ENCODE measurements around the gene GNAO1.

Gene GNAO1

GRCh38 chr16:56328276-56329022 lies 137.2 kb downstream of the GNAO1 start:
- Histone ChIP-seq H3K4me3 (no peak overlapping the region), H3K4me1 (no peaks in the 10 kb centered on the region), H3K9me3 (no peaks in the 10 kb centered on the region), H3K27me3 (ENCODE audit: low read depth) (no peaks in the 10 kb centered on the region), H3K36me3 (replicated peaks) (no peaks in the 10 kb centered on the region)
- in situ Hi-C loops (cut with MboI; ENCODE audit: low sequenced_read_pairs), result no loop called here
- DNase-seq (ENCODE audit: low spot score in 2 of 2), result no peak

DNA sequence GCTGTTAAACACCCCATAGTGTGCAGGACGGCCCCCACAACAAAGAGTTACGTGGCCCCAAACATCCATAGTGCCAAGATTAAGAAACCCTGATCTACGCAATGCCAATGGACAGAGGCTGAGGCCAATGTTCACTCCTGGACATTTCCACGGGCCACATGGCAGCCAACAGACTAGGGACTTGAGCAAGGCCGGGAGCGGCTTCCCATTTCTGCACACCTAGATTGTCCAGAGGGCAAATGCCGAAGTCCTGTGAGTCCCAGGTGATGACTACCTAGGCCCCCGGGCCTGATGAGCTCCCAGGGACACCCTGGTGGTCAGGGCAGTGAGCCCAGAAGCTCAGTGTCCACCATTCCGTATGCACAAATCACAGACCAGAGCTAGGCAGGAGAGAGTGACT lies 138.6 kb downstream of the GNAO1 start:
- H3K4me1 ChIP-seq, result no peaks in the 10 kb centered on the region
- no peaks in the 10 kb centered on the region for H3K36me3 ChIP-seq (replicated peaks)
- no peak for DNase-seq (ENCODE audit: low spot score in 2 of 2)
- no peaks in the 10 kb centered on the region for H3K27me3 ChIP-seq (ENCODE audit: low read depth)
- no peaks in the 10 kb centered on the region for H3K9me3 ChIP-seq
- in situ Hi-C loops (cut with MboI; ENCODE audit: low sequenced_read_pairs), result no loop called here
- no peak overlapping the region for H3K4me3 ChIP-seq

DNA sequence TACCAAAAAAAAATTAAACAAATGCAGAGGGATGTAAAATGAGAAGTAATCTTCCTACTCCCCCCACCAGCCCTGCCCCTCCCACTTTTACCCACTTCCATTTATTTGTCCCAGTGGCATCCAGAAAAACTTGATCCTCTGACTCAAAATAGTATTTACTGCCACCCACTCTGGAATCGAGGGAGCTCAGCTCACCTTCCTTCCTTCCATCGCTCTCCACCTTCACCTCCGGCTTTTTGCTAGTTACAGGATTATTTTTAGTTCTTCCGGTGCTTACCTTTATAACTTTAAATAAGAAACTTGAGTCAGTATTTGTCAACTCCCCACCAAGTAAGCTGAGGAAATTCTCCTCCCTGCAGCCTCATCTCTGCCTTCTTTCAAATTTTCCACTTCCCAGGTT lies 139.2 kb downstream of the GNAO1 start:
- H3K9me3 ChIP-seq, result no peaks in the 10 kb centered on the region
- no peak overlapping the region for H3K4me3 ChIP-seq
- H3K27me3 ChIP-seq (ENCODE audit: low read depth), result no peaks in the 10 kb centered on the region
- H3K4me1 ChIP-seq, result no peaks in the 10 kb centered on the region
- in situ Hi-C loops (cut with MboI; ENCODE audit: low sequenced_read_pairs), result no loop called here
- no peaks in the 10 kb centered on the region for H3K36me3 ChIP-seq (replicated peaks)
- DNase-seq (ENCODE audit: low spot score in 2 of 2), result no peak

- H3K9me3 ChIP-seq, result no peaks in the 10 kb centered on the region
- H3K36me3 ChIP-seq (replicated peaks), result no peaks in the 10 kb centered on the region
- H3K27me3 ChIP-seq (ENCODE audit: low read depth), result no peaks in the 10 kb centered on the region
- no peak for DNase-seq (ENCODE audit: low spot score in 2 of 2)
- in situ Hi-C loops (cut with MboI; ENCODE audit: low sequenced_read_pairs), result no loop called here
- H3K4me3 ChIP-seq, result no peak overlapping the region
- no peaks in the 10 kb centered on the region for H3K4me1 ChIP-seq
These were observed 140.1 kb downstream of the GNAO1 start for GRCh38 chr16:56331399-56331798.

GRCh38 chr16:56331915-56332314 lies 140.6 kb downstream of the GNAO1 start:
- in situ Hi-C loops (cut with MboI; ENCODE audit: low sequenced_read_pairs), result no loop called here
- no peaks in the 10 kb centered on the region for H3K36me3 ChIP-seq (replicated peaks)

DNA sequence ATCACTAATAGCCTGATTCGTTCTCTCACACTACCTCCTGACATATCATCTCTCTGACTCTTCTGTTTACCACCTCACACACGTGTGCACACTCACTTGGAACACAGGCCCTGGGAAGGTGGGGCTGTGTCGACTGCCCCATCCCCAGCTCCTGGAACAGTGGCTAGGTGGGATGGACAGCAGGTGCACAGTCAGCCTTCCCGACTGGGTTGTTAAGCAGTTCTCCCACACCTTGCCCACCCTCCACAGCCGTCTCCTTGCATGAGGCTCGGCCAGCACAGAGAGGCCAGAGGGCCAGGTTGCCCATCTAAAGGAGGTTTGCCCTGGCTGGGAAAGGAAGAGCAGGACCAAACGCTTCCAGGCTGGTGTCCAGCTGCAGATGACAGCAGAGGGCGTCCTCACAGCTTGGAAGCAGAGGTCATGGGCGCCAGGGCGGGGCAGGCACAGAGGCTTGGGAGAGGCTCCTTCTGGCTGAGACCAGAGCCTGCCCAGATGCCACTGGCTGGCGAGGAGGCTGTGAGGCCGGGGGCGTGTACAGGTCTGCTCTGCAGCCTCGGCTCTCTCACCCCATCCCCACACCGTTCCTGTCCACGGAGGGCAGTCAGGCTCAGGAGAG lies 141.3 kb downstream of the GNAO1 start:
- no peaks in the 10 kb centered on the region for H3K4me1 ChIP-seq
- DNase-seq (ENCODE audit: low spot score in 2 of 2), result peak in 1 of 2 experiments; percentile 68
- no peaks in the 10 kb centered on the region for H3K36me3 ChIP-seq (replicated peaks)

More at GRCh38 chr16:56331915-56332314, 140.6 kb downstream of the GNAO1 start:
- no peak overlapping the region for H3K4me3 ChIP-seq
- H3K9me3 ChIP-seq, result no peaks in the 10 kb centered on the region
- no peak for DNase-seq (ENCODE audit: low spot score in 2 of 2)
- H3K27me3 ChIP-seq (ENCODE audit: low read depth), result no peaks in the 10 kb centered on the region
- H3K4me1 ChIP-seq, result no peaks in the 10 kb centered on the region

DNA sequence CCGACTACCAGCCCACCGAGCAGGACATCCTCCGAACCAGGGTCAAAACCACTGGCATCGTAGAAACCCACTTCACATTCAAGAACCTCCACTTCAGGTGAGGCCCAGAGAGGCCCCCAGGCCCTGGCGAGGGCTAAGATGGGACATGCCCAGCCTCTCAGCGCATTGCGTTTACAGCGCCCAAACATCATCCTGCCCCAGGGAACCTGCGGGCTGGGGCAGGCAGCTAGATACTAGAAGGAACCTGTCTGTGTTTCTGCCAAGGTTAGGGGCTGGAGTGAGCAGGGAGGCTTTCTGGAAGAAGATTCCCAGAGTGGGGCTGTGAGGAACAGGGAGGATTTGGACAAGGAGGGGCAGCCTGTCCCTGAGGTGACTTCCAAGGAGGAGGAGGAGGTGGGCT lies 143.5 kb downstream of the GNAO1 start:
- in situ Hi-C loops (cut with MboI; ENCODE audit: low sequenced_read_pairs), result no loop called here
- Histone ChIP-seq H3K4me1 (no peaks in the 10 kb centered on the region), H3K27me3 (ENCODE audit: low read depth) (no peaks in the 10 kb centered on the region), H3K36me3 (replicated peaks) (no peaks in the 10 kb centered on the region), H3K4me3 (no peak overlapping the region), H3K9me3 (no peaks in the 10 kb centered on the region)
- DNase-seq (ENCODE audit: low spot score in 2 of 2), result no peak

More for the DNA sequence above, 141.3 kb downstream of the GNAO1 start:
- H3K4me3 ChIP-seq, result no peak overlapping the region
- in situ Hi-C loops (cut with MboI; ENCODE audit: low sequenced_read_pairs), result no loop called here
- H3K27me3 ChIP-seq (ENCODE audit: low read depth), result no peaks in the 10 kb centered on the region
- H3K9me3 ChIP-seq, result no peaks in the 10 kb centered on the region

DNA sequence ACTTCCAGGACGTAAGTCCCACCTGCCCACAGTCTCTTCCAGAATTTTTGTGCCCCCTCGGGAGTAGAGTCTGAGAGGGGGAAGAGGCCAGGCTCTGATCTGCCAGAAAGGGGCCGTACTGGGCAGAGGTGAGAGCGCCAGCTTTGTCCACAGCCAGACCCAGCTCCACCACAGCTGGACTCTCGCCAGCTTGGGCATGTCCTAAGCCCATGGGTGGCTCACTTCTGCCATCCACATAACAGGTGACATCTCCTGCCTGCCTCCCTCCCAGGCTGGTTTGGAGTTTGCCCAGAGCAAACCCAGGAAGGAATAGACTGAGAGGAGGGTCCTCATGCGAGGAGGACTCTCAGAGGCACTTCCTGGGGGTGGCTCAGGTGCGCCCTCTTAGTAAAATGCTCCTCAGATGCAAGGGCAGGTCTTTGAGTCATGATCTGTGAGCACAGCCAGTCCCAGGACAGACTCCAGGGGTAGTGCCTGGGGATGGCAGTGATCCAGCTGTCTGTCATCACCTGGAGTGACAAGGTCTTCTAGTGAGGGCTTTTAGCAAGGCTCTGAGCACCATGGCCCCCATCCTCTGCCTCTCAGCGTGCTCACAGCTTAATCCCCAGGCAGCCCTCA lies 144.9 kb downstream of the GNAO1 start:
- peak in 1 of 2 experiments; percentile 28 for DNase-seq (ENCODE audit: low spot score in 2 of 2)
- in situ Hi-C loops (cut with MboI; ENCODE audit: low sequenced_read_pairs), result no loop called here
- Histone ChIP-seq H3K36me3 (replicated peaks) (no peaks in the 10 kb centered on the region), H3K9me3 (no peaks in the 10 kb centered on the region), H3K4me1 (no peaks in the 10 kb centered on the region), H3K27me3 (ENCODE audit: low read depth) (no peaks in the 10 kb centered on the region), H3K4me3 (no peak overlapping the region)

DNA sequence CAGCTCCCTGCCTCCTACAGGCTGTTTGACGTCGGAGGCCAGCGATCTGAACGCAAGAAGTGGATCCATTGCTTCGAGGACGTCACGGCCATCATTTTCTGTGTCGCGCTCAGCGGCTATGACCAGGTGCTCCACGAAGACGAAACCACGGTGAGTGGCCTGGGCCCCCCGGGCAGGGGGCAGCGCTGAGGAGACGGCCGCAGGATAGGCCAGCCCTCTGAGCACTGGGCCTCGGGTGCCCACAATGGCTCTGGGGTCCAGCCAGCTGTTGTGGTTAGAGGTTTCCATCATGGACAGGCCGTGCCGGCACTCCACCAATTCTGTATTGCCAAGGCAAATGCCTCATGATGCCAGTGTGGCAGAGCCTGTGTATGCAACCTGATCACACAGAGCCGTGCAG lies 145.4 kb downstream of the GNAO1 start:
- no peak for DNase-seq (ENCODE audit: low spot score in 2 of 2)
- H3K27me3 ChIP-seq (ENCODE audit: low read depth), result no peaks in the 10 kb centered on the region
- in situ Hi-C loops (cut with MboI; ENCODE audit: low sequenced_read_pairs), result no loop called here
- H3K4me3 ChIP-seq, result no peak overlapping the region
- no peaks in the 10 kb centered on the region for H3K9me3 ChIP-seq
- no peaks in the 10 kb centered on the region for H3K4me1 ChIP-seq
- H3K36me3 ChIP-seq (replicated peaks), result no peaks in the 10 kb centered on the region

DNA sequence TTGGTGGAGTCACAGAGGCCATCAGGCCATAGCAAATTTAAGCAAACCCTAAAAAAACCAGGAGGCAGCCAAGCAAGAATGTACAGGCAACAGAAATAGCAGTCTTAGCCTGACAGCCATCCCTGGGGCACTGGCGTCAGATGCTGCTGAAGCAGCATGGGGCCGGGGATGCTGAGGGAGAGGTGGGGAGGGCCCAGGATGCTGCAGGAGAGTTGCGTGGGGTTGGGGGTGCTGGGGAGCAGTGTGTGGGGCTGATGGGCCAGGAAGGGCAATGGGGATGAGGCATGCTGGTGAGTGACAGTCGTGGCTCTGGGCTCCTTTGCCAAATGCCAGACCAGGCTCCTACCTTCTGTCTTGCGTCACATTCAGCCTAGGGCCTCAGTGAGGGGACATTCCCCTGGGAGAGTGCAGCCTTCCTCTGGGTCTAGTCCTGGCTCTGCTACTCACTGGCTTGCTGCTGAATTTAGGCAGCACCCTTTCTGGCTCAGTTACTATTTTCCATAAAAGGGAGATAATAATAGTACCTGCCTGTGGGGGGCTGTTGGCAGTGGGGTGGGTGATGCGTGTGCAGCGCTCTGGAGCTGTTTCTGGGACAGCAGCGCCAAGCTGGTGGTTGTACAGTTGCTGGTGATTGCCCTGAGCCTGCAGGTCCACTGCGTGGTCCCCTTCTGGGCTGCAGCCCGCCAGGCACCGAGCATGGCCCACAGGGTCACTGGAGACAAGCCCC lies 146.0 kb downstream of the GNAO1 start:
- Histone ChIP-seq H3K27me3 (ENCODE audit: low read depth) (no peaks in the 10 kb centered on the region), H3K36me3 (replicated peaks) (no peaks in the 10 kb centered on the region), H3K4me1 (no peaks in the 10 kb centered on the region), H3K4me3 (no peak overlapping the region), H3K9me3 (no peaks in the 10 kb centered on the region)
- in situ Hi-C loops (cut with MboI; ENCODE audit: low sequenced_read_pairs), result no loop called here
- DNase-seq (ENCODE audit: low spot score in 2 of 2), result no peak

- no peaks in the 10 kb centered on the region for H3K36me3 ChIP-seq (replicated peaks)
- DNase-seq (ENCODE audit: low spot score in 2 of 2), result no peak
- H3K27me3 ChIP-seq (ENCODE audit: low read depth), result no peaks in the 10 kb centered on the region
- H3K4me3 ChIP-seq, result no peak overlapping the region
- no peaks in the 10 kb centered on the region for H3K4me1 ChIP-seq
- H3K9me3 ChIP-seq, result no peaks in the 10 kb centered on the region
- in situ Hi-C loops (cut with MboI; ENCODE audit: low sequenced_read_pairs), result no loop called here
These were observed 146.6 kb downstream of the GNAO1 start for GRCh38 chr16:56337858-56338325.

DNA sequence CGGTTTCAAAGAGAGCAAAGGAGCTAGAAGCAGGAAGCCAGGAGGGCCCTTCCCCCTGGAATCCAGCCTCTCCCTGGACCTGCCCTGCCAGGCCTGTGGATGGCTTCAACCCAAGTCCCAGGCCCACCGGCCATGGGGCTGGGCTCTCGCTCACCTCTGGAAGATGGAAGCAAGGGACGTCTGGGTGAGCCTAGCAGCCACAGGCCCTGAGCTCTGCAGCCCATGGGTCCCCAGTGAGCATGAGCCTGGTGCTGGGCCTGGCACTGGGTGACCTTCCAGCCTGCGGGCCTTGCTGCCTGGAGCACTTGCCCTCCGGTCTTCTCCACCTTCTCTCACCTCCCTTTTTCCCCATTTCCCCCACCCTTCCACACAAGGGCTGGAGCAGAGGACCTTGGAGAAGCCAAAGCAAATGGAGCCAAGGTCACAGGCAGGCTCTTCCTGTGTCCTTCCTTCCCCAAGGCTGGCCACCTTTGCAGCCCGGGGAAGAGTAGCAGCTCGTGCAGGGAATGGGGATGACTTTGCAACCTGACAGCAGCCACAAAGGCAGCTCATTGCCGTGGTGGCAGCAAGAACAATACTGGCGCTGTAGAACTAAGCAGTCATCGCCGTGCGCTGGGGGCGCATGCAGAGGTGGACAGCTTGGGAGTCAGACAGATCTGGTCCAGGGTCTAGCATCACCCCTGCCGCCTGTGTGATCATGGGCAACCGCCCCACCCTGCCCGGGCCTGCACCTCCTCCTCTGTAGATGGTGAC lies 147.5 kb downstream of the GNAO1 start:
- no peak for DNase-seq (ENCODE audit: low spot score in 2 of 2)
- Histone ChIP-seq H3K27me3 (ENCODE audit: low read depth) (no peaks in the 10 kb centered on the region), H3K4me3 (no peak overlapping the region), H3K36me3 (replicated peaks) (no peaks in the 10 kb centered on the region), H3K9me3 (no peaks in the 10 kb centered on the region), H3K4me1 (no peaks in the 10 kb centered on the region)
- in situ Hi-C loops (cut with MboI; ENCODE audit: low sequenced_read_pairs), result no loop called here

GRCh38 chr16:56339431-56340195 lies 148.3 kb downstream of the GNAO1 start:
- no peaks in the 10 kb centered on the region for H3K36me3 ChIP-seq (replicated peaks)
- no peak for DNase-seq (ENCODE audit: low spot score in 2 of 2)
- no peaks in the 10 kb centered on the region for H3K27me3 ChIP-seq (ENCODE audit: low read depth)
- H3K4me3 ChIP-seq, result no peak overlapping the region
- H3K4me1 ChIP-seq, result no peaks in the 10 kb centered on the region
- in situ Hi-C loops (cut with MboI; ENCODE audit: low sequenced_read_pairs), result no loop called here
- no peaks in the 10 kb centered on the region for H3K9me3 ChIP-seq

Data from HAP-1 (cell line).